Keratinocyte (primary cell): ENCODE results near the gene ARHGAP5. TPM values are rescaled to one million over a fixed set of nuclear protein-coding genes. Genes with fewer than 3 reads are reported as not detected.
"Not testable (repeated sequence)": the region's sequence is repeated elsewhere in the genome, so short reads cannot be mapped to it uniquely, and the experiment has no call there.

Experiments
- DNase-seq: peaks from one replicate; pipeline ENCODE4 v3.0.0-alpha.2; 2011; ENCODE audit warnings: low read depth, missing footprints, low spot score
- FAIRE-seq: peaks from 2 replicates; lab custom pipeline; 2011; peaks lifted over from hg19 to GRCh38; lab: Jason Lieb, UNC
- H2AFZ ChIP-seq: 2 replicates; pipeline ENCODE4 v1.6.0; 2012; ENCODE audit warnings: low read length, control low read depth, inconsistent platforms; ENCODE audit not compliant: control insufficient read depth
- H3K27ac ChIP-seq: 2 replicates; pipeline ENCODE4 v1.5.1; 2011; ENCODE audit warnings: low read length; ENCODE audit not compliant: control insufficient read depth, insufficient read depth
- H3K27me3 ChIP-seq: 3 replicates; pipeline ENCODE4 v1.6.0; 2011; ENCODE audit warnings: low read length; ENCODE audit not compliant: control insufficient read depth, insufficient read depth; ENCODE audit errors: extremely low read depth
- H3K36me3 ChIP-seq, 2 experiments: 2 replicates in 1 of 2; 3 replicates in 1 of 2; pipeline ENCODE4 v1.5.1; 2011; ENCODE audit warnings: low read length in 2 of 2, mild to moderate bottlenecking in 1 of 2; ENCODE audit not compliant: control insufficient read depth in 2 of 2, insufficient read depth in 2 of 2; ENCODE audit errors: extremely low read depth in 1 of 2
- H3K4me1 ChIP-seq: 3 replicates; pipeline ENCODE4 v1.5.1; 2011; ENCODE audit warnings: low read length; ENCODE audit not compliant: control insufficient read depth, insufficient read depth; ENCODE audit errors: extremely low read depth
- H3K4me2 ChIP-seq: 3 replicates; pipeline ENCODE4 v1.6.0; 2011; ENCODE audit warnings: low read depth, low read length; ENCODE audit not compliant: control insufficient read depth, insufficient read depth; ENCODE audit errors: extremely low read depth
- H3K4me3 ChIP-seq, 3 experiments: fragments of 200-600 bp in 1 of 3; sonication (generic) in 1 of 3; 2 replicates in 2 of 3; 3 replicates in 1 of 3; pipeline ENCODE4 v1.5.1; 2011 to 2016; ENCODE audit warnings: low read length in 3 of 3, mild to moderate bottlenecking in 3 of 3, control low read depth in 2 of 3, inconsistent platforms in 1 of 3, low read depth in 1 of 3, mixed read lengths in 1 of 3, mixed run types in 1 of 3, moderate library complexity in 1 of 3; ENCODE audit not compliant: control insufficient read depth in 2 of 3, insufficient read depth in 2 of 3; ENCODE audit errors: extremely low read depth in 1 of 3
- H3K79me2 ChIP-seq: 2 replicates; pipeline ENCODE4 v1.6.0; 2012; ENCODE audit warnings: low read length; ENCODE audit not compliant: control insufficient read depth, insufficient read depth
- H3K9ac ChIP-seq: 3 replicates; pipeline ENCODE4 v1.6.0; 2011; ENCODE audit warnings: low read length; ENCODE audit not compliant: control insufficient read depth, insufficient read depth; ENCODE audit errors: extremely low read depth
- H3K9me1 ChIP-seq: 3 replicates; pipeline ENCODE4 v1.6.0; 2011; ENCODE audit warnings: low read length; ENCODE audit not compliant: control insufficient read depth, insufficient read depth; ENCODE audit errors: extremely low read depth
- H3K9me3 ChIP-seq: 2 replicates; pipeline ENCODE4 v1.5.1; 2012; ENCODE audit warnings: low read depth, low read length; ENCODE audit not compliant: control insufficient read depth
- H4K20me1 ChIP-seq: 3 replicates; pipeline ENCODE4 v1.6.0; 2011; ENCODE audit warnings: low read length; ENCODE audit not compliant: control insufficient read depth, insufficient read depth; ENCODE audit errors: extremely low read depth
- CTCF ChIP-seq, 3 experiments: IDR thresholded peaks in 1 of 3; conservative IDR thresholded peaks in 1 of 3; optimal IDR thresholded peaks in 1 of 3; 2 replicates in 2 of 3; 3 replicates in 1 of 3; pipeline versions ENCODE3 to v1.5.1; 2011; ENCODE audit warnings: low read length in 3 of 3, mild to moderate bottlenecking in 3 of 3, moderate library complexity in 2 of 3, control low read depth in 1 of 3, inconsistent platforms in 1 of 3; ENCODE audit not compliant: insufficient read depth in 2 of 3; ENCODE audit errors: extremely low read depth in 1 of 3
- EZH2 ChIP-seq: IDR thresholded peaks from one replicate; pipeline ENCODE4 v1.6.1; 2012; ENCODE audit warnings: inconsistent platforms, mild to moderate bottlenecking, low read length, moderate library complexity
- dilution Hi-C: fragments of 300-500 bp; cut with MboI; formaldehyde crosslinking; loops from one replicate; pipeline ENCODE4 v1.7.0; 2020; ENCODE audit warnings: low sequenced_read_pairs; ENCODE audit not compliant: extremely low pct_ligation_motif_present
- polyA plus RNA-seq, 5 experiments: library from polyadenylated mRNA; depleted of rRNA in 3 of 5; stranded (reverse) in 3 of 5; stranded (forward) in 1 of 5; unstranded in 1 of 5; fragments of >200 nt; gene quantifications; 1 replicate in 1 of 5; 2 replicates in 3 of 5; 3 replicates in 1 of 5; pipeline versions ENCODE4 v1.2.1 to v1.2.3, GENCODE V29; 2011 to 2012; ENCODE audit warnings: missing spikeins in 2 of 5, low read depth in 1 of 5, low replicate concordance in 1 of 5

The ARHGAP5 gene
- polyA plus RNA-seq, 1 donor (not counting 4 experiments of a cell fraction or from before 2014, with no cell fraction given) = 43.1 TPM

- H3K9ac ChIP-seq = no peak overlapping the region
- peaks cover 11% of the 10 kb centered on the region for H3K4me1 ChIP-seq
- no peaks in the 10 kb centered on the region for H3K9me3 ChIP-seq
- H3K79me2 ChIP-seq = peaks cover 76% of the 10 kb centered on the region
- DNase-seq (no peak), FAIRE-seq (no peak)
- H3K27ac ChIP-seq = no peak overlapping the region
- no peak overlapping the region for H3K4me3 ChIP-seq
- no peak overlapping the region for H3K4me2 ChIP-seq
- no peaks in the 10 kb centered on the region for H3K27me3 ChIP-seq
- TF ChIP-seq EZH2 = no peak
- TF ChIP-seq CTCF (optimal IDR thresholded peaks at IDR 0.05 in 1 of 3, IDR thresholded peaks at IDR 0.05 in 1 of 3, conservative IDR thresholded peaks at IDR 0.05 in 1 of 3; ENCODE audit: extremely low read depth in 1 of 3, insufficient read depth in 2 of 3, low read length in 3 of 3) = no peak
- dilution Hi-C loops = no loop called here
- H2AFZ ChIP-seq = no peak overlapping the region
- peaks cover 2% of the 10 kb centered on the region for H3K9me1 ChIP-seq
- peaks cover 0 to 1% of the 10 kb centered on the region in 2 experiments for H3K36me3 ChIP-seq
- H4K20me1 ChIP-seq = no peaks in the 10 kb centered on the region
Observed at GRCh38 chr14:32121948-32122347, 44.8 kb downstream of the ARHGAP5 start.

GRCh38 chr14:32126899-32127730, 50.0 kb downstream of the ARHGAP5 start:
- H3K9me1 ChIP-seq, H3K27me3 ChIP-seq, FAIRE-seq, dilution Hi-C loops, H3K4me2 ChIP-seq, H3K9ac ChIP-seq, H3K27ac ChIP-seq, H2AFZ ChIP-seq, H3K4me3 ChIP-seq, H4K20me1 ChIP-seq, H3K9me3 ChIP-seq, DNase-seq, H3K36me3 ChIP-seq: not testable (repeated sequence)
- peaks cover 27% of the 10 kb centered on the region for H3K4me1 ChIP-seq
- peaks cover 65% of the 10 kb centered on the region for H3K79me2 ChIP-seq

GRCh38 chr14:32127731-32128654, 50.9 kb downstream of the ARHGAP5 start:
- H3K79me2 ChIP-seq = peaks cover 59% of the 10 kb centered on the region
- dilution Hi-C loops = not testable (repeated sequence)

More at GRCh38 chr14:32127731-32128654, 50.9 kb downstream of the ARHGAP5 start:
- not testable (repeated sequence) for H3K36me3 ChIP-seq, DNase-seq, H3K4me2 ChIP-seq, H3K27me3 ChIP-seq, H3K9ac ChIP-seq, H3K9me3 ChIP-seq, H3K4me3 ChIP-seq, FAIRE-seq, H3K9me1 ChIP-seq, H2AFZ ChIP-seq, H3K27ac ChIP-seq, H4K20me1 ChIP-seq
- H3K4me1 ChIP-seq = peaks cover 27% of the 10 kb centered on the region
